Skin epidermis (tissue), 12 donors: Measurements from ENCODE around the gene ARHGEF33.
"Not testable (repeated sequence)": the region's sequence is repeated elsewhere in the genome, so short reads cannot be mapped to it uniquely, and the experiment has no call there.

ENCODE experiments used
- H3K27ac ChIP-seq, 21 experiments: fragments of 200-600 bp; sonication (generic) in 11 of 21; one replicate each; pipeline ENCODE4 v1.5.0; 2020; ENCODE audit warnings: mild to moderate bottlenecking in 3 of 21, inconsistent platforms in 2 of 21, moderate library complexity in 2 of 21
- H3K4me3 ChIP-seq, 7 experiments: fragments of 200-600 bp; sonication (generic) in 2 of 7; one replicate each; pipeline ENCODE4 v1.5.0; 2020; ENCODE audit warnings: inconsistent platforms in 2 of 7, mild to moderate bottlenecking in 2 of 7, moderate library complexity in 1 of 7

The ARHGEF33 gene

DNA sequence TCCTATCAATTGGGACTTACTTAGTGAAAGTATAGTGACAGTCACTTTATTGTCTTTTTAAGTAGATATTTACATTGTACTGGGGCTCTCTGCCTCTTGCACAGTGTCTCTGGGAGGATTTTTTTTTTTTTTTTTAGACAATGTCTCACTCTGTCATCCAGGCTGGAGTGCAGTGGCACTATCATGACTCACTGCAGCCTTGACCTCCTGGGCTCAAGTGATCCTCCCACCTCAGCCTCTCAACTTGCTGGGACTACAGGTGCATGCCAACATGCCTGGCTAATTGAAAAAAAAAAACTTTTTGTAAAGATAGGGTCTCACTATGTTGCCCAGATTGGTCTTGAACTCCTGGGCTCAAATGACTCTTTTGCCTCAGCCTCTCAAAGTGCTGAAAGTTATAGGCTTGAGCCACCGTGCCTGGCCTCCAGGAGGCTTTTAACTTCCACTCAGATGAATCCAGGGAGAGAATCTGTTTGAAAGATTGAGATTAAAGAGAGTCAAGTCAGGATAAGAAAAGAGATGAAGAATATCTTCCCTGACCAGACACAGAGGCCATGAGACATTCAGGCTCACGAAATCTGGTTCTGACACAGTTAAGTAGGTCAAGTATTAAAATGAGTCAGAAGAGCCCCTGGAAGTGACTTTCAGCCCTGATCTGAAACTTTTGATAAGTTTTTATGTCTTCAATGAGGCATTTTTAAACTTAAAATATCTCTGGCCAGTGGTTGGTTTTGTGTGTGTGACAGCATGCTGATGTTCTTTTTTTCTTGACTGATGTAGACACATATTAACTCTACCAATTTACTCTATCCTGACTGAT is 18.3 kb downstream of the ARHGEF33 start:
- no peak overlapping the region for H3K4me3 ChIP-seq
- no peak overlapping the region for H3K27ac ChIP-seq

DNA sequence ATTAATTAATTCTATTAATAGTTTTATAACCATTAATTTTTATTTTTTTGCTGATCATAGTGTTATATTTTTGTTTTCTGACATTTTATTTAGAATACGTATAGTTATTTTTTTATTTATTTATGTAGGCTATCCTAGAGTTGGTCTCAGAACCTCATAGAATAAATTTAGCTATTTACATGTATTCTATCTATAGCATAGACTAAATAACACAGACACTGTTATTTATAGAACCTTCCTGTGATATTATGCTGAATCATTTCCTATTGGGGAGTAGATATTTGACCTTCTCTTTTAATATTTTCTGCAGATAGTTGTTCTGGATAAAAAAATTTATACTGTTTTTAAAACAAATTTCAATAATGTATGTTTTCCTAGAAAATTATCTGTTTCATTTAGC is 20.2 kb downstream of the ARHGEF33 start:
- H3K27ac ChIP-seq, result no peak overlapping the region
- H3K4me3 ChIP-seq, result no peak overlapping the region

DNA sequence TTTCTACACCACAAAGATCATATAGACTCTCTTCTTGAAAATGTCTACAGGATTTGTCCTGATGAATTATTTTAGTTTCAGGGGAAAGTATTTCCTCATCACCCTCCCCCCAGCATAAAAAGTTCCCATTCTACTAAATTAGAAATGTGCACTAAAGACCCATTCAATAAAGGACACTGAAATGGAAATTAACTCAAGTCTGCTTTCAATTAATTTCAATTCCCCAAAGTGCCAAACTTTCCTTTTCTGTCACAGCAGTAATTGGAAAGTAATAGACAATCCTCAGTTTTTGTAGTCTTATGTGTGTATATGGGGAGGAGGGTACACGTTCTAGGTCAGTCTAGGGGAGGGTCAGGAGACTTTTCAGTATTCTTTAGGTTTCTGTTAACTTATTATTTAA is 21.5 kb downstream of the ARHGEF33 start:
- H3K27ac ChIP-seq, result no peak overlapping the region
- H3K4me3 ChIP-seq, result no peak overlapping the region

DNA sequence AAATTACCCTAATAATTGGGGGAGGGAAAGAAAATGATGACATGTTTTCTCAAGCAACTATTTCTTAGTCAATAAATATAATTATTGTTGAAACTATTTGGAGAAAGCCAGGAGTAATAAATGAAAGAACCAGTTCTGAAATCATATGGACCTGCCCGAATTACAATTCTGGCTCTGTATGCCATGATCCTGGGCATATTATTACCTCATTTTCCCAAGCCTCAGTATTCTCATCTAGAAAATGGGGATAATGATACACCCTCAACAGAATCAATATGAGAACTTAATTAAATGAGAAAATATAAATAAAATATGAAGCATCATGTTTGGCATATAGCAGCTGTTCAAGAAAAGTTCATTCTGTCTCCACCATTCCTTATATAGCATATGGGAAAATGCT is 22.9 kb downstream of the ARHGEF33 start:
- Histone ChIP-seq H3K4me3 (no peak overlapping the region), H3K27ac (no peak overlapping the region)

DNA sequence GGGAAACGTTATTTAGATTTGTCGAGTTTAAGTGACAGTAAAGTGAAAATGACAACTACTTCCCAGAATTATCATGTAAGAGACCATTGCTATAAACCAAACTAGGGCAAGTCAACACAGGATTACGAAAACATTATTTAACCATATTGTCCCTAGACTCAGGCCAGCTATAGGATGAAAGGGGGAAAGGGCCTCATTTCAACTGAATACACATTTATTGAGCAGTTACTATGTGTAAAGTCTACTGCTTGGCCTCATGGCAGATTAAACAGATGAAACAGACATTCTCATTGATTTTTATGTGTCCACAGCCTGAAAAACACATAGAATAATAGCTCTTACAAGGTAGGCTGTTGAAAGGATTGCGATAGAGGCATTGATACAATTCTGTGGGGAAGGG is 32.7 kb downstream of the ARHGEF33 start:
- H3K4me3 ChIP-seq, result no peak overlapping the region

DNA sequence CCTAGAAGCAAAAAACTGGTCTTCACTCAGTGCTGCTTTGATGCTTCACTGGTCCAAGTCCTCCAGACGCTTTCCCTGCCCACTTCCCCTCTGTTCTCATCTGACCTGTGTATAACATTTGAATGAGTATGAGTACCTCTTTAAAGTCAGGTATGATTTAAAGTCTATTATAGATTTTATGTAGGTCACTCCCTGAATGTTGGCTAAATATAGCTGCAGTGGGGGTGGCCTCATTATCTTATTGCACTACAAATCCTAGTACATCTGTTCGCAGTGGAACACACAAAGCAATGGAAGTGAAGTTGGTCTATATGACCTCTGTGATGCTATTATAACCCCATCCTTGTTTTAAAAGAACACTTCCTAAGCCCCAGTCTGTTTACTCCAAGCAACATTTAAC is 33.2 kb downstream of the ARHGEF33 start:
- Histone ChIP-seq H3K4me3 (no peak overlapping the region), H3K27ac (no peak overlapping the region)

More for the DNA sequence above, 32.7 kb downstream of the ARHGEF33 start:
- no peak overlapping the region for H3K27ac ChIP-seq

DNA sequence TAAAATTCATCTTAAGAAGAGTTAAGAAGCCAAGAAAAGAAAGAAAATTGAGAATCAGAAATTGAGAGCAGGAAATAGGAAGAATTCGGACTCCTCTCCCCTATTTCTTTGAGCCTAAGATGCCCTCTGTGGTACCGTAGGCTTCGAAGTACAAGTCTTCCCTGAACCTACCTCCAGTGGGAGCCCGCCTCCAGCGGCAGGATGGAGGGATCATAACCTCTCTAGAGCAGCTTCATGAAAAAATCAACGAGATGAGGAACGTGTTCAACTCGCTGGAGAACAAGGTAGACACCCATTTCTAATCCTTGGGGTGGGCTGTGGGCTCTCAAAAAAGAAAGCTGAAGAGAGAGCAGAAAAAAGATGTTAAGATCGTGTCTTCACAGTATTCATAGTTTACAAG is 36.3 kb downstream of the ARHGEF33 start:
- H3K27ac ChIP-seq, result no peak overlapping the region
- H3K4me3 ChIP-seq, result no peak overlapping the region

DNA sequence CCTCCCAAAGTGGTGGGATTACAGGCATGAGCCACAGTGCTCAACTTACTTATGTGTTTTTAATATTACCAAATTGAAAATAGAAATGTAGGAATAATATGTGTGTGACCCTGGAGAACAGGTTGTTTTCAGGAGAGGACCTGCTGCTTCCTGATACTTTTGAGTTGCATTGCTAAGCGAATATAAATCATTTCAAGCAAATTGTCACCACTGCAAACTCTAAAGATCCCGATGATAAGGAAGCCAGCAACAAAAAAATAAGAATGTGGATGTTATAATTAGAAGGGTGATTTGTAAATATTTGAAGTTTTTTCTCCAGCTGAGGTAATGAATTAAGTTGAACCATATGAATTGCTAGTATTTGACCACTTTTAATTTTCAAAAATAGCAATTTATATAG is 40.9 kb downstream of the ARHGEF33 start:
- H3K4me3 ChIP-seq, result no peak overlapping the region
- H3K27ac ChIP-seq, result no peak overlapping the region

DNA sequence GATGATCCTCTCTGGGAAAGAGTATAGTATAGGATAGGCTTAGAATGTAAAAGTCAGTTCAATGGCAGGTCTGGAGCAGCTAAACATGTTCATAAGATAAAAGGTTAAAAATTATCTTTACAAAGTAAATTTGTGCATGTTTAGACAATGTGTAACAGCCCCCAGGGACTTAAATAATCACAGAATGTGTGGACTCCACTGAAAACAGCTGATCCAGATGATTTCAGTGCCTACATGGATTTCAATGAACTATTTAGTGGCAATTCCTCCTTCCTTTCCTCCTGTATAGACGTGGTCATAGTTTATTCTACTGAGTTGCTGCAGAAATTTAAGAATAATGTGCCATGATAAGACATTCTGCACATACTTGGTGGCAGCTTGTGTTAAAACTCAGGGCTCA is 42.9 kb downstream of the ARHGEF33 start:
- H3K27ac ChIP-seq, result no peak overlapping the region
- no peak overlapping the region for H3K4me3 ChIP-seq

DNA sequence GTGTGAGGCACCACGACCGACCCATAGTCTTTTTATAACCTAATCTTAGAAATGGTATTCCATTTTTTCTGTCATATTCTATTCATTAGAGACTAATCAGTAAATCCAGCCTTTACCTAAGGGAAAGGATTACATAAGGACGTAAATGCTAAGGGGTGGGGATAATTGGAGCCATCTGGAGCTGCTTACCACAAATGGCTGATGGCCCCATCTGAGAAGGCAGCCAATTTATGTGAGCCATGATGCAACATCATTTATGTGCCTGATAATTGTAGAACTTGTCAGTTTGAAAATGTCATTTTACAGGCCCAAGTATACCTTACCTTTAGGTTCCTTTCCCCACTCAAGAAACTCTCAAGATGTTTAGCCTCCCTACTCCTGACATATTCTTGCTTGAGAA is 44.0 kb downstream of the ARHGEF33 start:
- H3K4me3 ChIP-seq, result no peak overlapping the region
- H3K27ac ChIP-seq, result no peak overlapping the region

DNA sequence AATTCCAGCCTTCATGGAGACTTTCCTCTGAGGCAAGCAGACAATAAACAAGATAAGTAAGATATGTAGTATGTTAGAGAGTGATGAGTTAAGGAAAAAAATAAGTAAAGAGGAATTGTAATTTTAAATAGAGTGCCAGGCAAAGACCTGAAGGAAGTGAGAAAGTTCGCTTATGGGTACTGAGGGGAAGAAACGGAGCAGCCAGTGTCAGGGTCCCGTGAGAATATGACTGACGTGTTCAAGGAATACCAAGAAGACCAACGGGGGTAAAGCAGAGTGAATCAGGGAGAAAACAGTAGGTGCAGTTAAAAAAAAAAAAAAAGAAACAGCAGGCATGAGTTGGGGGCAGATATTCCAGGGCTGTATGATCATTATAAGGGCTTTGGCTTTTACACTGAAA is 45.1 kb downstream of the ARHGEF33 start:
- Histone ChIP-seq H3K4me3 (no peak overlapping the region), H3K27ac (no peak overlapping the region)

DNA sequence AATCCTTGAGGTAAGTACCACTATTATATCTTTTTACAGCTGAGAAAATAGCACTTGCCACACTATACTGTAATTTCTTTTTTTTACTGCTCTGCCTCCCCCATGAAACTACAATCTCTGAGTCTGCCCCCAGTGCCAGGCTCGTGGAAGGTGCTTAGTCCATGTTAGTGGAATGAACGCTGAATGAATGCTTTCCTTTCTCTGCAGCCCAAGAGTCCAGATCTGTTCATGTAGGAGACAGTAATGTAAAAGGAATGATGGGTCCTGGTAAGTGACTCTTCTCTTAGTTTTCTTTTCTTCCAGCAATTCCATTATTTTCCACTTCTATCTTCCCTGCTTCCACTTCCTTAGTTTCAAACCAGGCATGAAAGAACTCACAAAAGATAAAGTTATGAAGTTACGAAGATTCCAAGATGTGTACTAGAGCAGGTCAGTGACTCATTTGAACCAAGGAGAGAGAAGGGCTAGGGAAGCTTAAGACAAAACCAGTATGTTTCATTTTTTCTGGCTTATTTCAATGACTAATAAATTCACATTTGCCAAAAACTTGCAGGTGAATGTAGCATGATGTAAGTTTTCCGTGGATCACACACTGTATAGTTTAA is 46.0 kb downstream of the ARHGEF33 start:
- no peak overlapping the region for H3K27ac ChIP-seq
- no peak overlapping the region for H3K4me3 ChIP-seq

DNA sequence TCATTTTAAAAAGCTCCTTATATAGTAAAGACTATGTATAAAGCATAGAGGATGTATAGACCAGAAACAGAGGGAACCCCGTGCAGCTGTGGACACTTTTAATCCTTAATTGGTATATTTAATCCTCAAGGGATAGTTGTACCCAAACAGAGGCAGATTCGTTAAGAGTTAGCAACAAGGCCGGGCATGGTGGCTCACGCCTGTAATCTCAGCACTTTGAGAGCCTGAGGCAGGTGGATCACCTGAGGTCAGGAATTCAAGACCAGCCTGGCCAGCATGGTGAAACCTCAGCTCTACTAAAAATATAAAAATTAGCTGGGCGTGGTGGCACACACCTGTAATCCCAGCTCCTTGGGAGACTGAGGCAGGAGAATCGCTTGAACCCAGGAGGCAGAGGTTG is 46.8 kb downstream of the ARHGEF33 start:
- not testable (repeated sequence) for H3K27ac ChIP-seq, H3K4me3 ChIP-seq

DNA sequence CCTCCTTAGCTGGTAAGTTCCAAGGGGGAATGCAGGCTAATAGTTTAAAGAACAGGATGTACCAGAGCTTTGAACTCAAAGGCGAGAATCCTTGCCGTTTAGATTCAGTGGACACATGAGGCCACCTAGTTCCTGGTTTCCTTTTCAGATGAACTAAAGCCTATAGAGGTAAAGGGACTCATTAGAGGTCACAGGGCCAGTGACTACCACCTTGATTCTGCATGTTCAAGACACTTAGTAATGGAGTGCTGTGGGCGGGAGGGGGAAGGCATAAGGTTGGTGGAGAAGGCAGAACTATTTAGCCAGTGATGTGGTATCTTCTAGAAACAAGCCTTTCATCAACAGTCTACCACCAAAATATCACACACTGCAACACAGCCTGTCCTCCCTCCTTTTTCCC is 47.9 kb downstream of the ARHGEF33 start:
- Histone ChIP-seq H3K4me3 (no peak overlapping the region), H3K27ac (no peak overlapping the region)

DNA sequence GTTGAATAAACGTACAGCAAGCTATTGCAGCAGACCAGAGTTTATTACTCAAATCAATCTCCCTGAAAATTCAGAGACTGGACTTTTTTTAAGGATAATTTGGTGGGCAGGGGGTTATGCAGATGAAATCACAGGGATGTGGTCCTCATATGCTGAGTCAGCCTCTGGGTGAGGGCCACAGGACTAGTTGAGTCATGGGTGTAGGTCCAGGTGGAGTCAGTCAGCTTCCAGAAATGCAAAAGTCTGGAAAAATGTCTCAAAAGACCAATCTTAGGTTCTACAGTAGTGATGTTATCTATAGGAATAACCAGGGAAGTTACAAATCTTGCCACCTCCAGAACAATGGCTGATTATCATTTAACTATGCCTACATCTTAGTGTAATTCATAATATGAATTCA is 51.1 kb downstream of the ARHGEF33 start:
- no peak overlapping the region for H3K4me3 ChIP-seq
- H3K27ac ChIP-seq, result no peak overlapping the region

DNA sequence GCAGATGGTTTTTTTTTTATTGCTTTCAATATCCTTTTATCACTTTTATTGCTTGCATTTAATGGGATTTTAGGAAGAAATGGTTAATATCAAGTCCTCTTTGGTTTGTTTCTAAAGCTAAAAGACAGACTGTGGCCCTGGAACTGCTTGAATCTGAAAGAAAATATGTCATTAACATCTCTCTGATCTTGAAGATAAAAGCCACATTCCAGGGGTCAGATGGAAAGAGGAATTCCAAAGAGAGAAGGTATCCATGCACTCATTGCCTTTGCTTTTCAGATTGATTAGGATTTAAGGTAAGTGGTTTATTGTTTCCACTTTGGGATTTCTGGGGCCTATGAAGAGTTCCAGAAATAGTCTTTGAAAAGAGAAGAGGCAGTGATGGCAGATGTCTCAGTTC is 54.1 kb downstream of the ARHGEF33 start:
- Histone ChIP-seq H3K27ac (no peak overlapping the region), H3K4me3 (no peak overlapping the region)

DNA sequence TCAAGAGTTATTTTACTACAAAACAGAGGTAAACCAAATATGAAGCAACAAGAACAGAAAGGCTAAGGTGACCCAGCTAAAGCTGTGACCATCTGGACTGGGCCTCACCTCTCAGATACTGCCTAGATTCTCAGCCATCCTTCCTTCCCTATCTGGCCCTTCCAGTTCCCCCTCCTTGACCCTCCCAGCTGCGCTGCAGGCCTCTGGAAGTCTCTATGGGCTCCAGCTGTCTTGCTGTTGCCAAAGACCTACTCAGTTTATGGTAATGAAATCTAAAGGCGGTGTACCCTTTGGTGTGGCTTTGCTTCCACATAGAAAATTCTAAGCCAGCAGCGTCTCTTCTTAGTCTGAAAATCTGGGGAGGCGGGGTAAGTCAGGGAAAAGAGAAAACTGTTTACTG is 55.7 kb downstream of the ARHGEF33 start:
- no peak overlapping the region for H3K4me3 ChIP-seq
- no peak overlapping the region for H3K27ac ChIP-seq

DNA sequence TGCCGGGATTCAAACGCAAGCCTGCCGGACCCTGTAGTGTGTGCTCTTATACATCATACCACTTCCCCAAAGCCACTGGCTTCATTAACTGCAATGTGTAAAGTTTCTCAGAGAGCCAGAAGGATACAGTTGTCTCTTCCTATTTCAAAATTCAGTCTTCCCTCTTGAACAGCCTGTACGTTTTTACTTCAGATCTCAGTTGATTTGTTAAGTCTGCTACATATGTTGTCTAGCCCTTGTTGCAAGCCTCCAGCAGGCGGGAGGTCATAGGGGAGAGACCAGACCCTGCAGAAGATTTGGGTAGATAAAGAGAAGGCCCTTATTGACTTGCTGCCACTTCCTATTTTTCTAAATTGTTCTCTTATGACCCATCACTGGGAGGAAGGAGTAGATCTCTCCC is 56.2 kb downstream of the ARHGEF33 start:
- Histone ChIP-seq H3K4me3 (no peak overlapping the region), H3K27ac (no peak overlapping the region)

DNA sequence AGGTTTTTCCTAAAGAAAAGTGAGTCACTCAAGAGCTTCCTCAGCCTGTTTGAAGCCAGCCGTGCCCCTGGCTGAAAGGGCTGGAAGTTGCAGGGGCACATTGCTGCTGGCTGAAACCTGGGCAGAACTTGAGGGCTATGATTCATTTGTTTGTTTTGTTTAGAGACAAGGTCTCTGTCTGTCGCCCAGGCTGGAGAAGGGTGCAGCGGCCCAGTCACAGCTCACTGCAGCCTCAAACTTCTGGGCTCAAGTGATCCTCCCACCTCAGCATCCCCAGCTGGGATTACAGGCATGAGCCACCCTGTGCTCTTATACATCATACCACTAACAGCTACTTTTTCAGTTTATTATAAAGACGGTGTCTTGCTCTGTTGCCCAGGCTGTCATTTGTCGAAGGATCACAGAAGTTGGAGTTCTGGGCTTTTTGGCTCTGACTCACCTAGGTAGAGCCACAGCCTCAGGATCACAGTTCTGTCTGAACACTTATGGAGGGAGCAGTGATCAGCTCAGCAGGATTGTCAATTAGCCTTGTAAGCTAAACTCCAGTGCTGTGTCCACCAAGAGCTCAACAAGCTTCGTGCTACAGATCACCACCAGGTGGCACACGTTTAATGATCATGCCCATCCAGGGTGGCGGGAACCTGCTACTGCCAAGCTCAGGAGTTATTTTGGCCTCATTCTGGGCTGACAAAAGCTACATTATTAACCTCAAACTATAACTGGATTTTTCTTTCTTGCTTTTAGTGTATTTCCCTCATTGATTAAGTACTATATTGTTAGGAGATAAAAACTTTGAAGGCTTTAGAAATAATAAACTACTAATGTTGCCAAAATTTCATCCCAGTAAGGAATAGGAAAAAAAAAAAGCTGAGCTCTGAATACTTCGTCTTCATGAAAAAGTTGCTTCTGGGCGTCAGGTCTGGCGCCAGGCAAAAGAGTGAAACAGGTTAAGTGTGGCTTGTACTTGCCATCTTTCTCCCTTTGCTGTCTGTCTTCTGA is 57.9 kb downstream of the ARHGEF33 start:
- H3K4me3 ChIP-seq, result no peak overlapping the region
- no peak overlapping the region for H3K27ac ChIP-seq

DNA sequence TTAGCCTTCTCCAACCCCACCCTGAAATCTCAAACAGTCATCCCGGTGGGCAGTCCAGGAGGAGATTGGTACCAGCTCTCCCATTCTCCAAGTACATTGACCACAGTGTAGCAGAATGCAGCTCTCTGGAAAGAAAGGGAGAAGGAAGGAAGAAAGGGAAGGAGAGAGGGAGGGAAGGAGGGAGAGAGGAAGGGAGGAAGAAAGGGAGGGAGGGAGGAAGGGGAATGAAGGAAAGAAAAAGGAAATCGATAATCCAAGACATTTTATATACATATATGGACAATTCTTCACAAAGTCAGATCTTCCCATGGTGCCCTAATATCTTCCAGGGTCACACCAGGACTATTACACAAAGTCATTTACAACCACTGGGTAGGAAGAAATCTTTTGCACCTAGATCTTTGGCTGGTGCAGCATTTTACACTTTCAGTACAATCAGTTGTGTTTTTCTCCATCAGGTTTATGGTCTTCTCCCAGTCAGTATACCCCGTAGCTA is 58.8 kb downstream of the ARHGEF33 start:
- no peak overlapping the region for H3K27ac ChIP-seq

More for the DNA sequence above, 58.8 kb downstream of the ARHGEF33 start:
- H3K4me3 ChIP-seq, result no peak overlapping the region
